Spleen (tissue), 7 donors: ENCODE data around the gene HMMR.

ENCODE experiments used
- CTCF ChIP-seq, 11 experiments: fragments of 200-600 bp in 7 of 11; fragments of 450-650 bp in 4 of 11; sonication (generic) in 4 of 11; IDR thresholded peaks in 8 of 11; conservative IDR thresholded peaks in 3 of 11; 1 replicate in 7 of 11; 2 replicates in 4 of 11; pipeline versions ENCODE4 v1.4.0 to v1.8.0; 2016 to 2021; ENCODE audit warnings: antibody characterized with exemption in 11 of 11, inconsistent platforms in 4 of 11, mild to moderate bottlenecking in 1 of 11
- POLR2A ChIP-seq, 3 donors: fragments of 450-650 bp; IDR thresholded peaks; one replicate each; pipeline ENCODE4 v1.5.1; 2017; ENCODE audit warnings: antibody characterized with exemption in 3 of 3, mild to moderate bottlenecking in 1 of 3
- POLR2AphosphoS5 ChIP-seq, 3 donors: sonication (generic); formaldehyde crosslinking; IDR thresholded peaks; one replicate each; pipeline ENCODE4 v1.5.1; 2017; ENCODE audit warnings: antibody characterized with exemption in 3 of 3
- donor health status: DM: no; HTN: no; CAD: no; lungs with moderate emphysema.
- donor health status: DM: no; HTN: no; CAD: no.
- donor health status: DM: no; HTN: no; CAD: no.

- TF ChIP-seq CTCF (IDR thresholded peaks at IDR 0.05 in 8 of 11, conservative IDR thresholded peaks at IDR 0.05 in 3 of 11) (no peak), POLR2A (IDR thresholded peaks at IDR 0.05) (no peak), POLR2AphosphoS5 (IDR thresholded peaks at IDR 0.05) (no peak)
Measured at GRCh38 chr5:163451489-163451888, 8.9 kb upstream of the HMMR start.
